Erythroblast (primary cell): ENCODE data around the gene CCAR1.

Experiments used
- GATA1 ChIP-seq: IDR thresholded peaks from 2 replicates; pipeline ENCODE4 v1.6.1; 2011; ENCODE audit warnings: low read depth, mild to moderate bottlenecking, control low read depth, low read length, moderate library complexity
- POLR2A ChIP-seq: IDR thresholded peaks from 2 replicates; pipeline ENCODE4 v1.6.1; 2011; ENCODE audit warnings: mild to moderate bottlenecking, low read length

DNA sequence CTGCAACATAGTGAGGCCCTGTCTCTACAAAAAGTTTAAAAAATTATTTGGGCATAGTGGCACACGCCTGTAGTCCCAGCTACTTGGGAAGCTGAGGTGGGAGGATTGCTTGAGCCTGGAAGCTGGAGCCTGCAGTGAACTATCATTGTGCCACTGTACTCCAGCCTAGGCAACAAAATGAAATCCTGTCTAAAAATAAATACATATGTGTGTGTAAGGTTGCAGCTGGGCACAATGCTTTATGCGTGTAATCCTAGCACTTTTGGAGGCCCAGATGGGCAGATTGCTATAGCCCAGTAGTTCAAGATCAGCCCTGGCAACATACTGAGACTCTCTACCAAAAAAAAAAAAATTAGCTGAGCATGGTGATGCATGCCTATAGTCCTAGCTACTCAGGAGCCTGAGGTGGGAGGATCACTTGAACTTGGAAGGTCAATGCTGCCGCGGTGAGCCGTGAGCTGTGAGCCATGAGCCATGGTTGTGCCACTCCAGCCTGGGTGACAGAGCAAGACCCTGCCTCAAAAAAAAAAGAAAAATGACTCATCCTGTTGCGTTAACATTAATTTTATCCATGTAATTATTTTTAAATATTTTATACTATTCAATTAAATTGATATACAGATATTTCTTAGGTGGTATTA, 38.3 kb downstream of the CCAR1 start:
- TF ChIP-seq POLR2A (no peak), GATA1 (no peak)
